Fibroblast of peridontal ligament (primary cell): ENCODE results near the gene TLE4.
"Not testable (repeated sequence)": the region's sequence is repeated elsewhere in the genome, so short reads cannot be mapped to it uniquely, and the experiment has no call there.

Experiments
- DNase-seq: peaks from one replicate; pipeline ENCODE4 v3.0.0-alpha.2; 2010; ENCODE audit errors: extremely low read depth

The TLE4 gene

DNA sequence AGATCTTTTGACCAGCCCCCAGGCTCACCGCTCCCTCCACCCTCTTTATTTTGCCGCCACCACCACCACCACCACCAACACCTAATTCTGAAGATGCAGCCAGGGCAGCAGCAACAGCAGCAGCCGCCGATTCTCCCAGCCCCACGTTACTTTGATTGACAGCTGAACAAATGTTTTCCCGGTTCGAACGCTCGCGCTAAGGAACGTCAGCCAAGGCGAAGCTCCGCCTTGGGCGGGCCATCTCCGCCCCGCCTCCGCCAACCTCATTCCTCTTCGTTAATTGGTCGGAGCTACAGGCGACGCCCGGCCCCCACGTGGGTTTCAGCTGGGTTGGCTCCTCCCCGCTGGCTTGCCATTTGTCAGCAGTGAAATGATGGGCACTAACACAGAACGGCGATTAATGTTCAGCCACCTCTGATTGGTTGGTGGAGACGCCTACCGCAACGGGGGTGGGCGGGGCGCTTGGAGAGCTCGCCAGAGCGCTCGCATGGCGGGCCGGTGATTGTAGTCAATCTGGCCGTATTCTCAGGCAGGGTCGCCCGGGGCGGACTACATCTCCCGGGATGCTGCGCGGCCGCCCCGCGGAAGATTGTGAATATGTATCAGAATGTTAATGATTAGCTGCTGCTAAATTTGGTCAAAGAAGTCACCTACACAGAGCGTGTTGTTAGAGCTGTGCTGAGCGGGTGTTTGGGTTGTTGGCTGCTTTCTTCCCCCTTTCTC is at the start of gene TLE4:
TLE4 (plus strand) TSS at position 657 of the 723 bp plus-strand sequence. CDS start 826 bp downstream, outside the sequence.
- peak; percentile 100 for DNase-seq

DNA sequence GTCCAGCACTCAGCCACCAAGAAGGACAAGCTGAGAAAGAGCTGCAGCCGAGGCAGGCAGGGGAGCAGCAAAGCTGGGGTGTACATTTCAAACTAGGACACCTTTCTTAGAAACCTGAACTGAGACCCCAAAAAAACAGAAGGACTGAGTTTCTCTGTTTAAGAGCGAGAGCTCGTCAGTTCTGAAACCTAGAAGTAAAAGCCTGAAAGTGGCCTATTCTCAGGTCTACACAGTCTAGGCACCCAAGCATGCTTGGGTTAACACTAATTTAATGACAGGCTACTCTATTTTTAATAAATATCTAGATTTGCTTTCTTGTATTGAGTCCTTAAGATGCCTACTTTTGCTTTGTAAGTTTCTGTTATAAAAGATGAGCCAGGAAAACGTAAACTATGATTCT is 49.0 kb upstream of the TLE4 start:
- no peak for DNase-seq

DNA sequence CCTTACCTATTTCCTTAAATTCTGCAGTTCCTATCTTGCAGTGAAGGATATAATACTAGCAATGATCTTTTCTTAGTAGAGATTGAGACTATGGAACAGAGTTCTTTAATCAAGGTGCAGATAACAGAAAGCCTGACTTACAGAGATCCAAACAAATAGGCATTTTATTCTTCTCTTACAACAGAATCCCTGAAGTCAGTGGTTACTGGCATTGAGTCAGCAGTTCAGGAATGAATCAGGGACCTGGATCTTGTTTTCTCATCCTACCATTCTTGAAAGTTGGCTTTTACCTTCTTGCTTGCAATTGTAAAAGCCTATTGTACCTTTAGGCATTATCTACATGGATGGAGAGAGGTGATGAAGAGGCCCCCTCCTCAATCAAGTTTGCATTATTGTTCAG is 47.5 kb upstream of the TLE4 start:
- DNase-seq: peak; percentile 4

DNA sequence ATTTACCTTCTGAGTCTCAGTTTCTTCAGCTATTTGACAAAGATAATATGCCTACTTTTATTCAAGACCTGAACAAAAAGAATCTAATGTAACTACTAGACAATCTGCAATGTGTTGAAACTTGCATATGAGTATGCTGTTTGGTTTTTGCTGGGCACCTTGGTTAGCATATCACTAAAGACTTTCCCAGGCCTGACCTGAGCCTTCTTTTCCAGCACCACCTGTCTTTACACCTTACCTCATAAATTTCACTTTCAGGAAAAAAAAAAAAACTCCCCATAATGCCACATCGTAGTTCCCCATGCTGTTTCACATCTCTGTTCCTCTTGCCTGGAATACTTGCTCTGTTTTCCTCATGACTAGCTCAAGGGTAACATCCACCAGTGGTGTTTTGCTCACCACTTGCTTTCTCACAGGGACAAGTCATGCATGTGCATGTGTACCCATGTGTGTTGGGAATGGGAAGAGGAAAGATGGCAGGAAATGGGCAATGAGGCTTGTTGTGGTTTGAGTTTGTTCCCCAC is 45.6 kb upstream of the TLE4 start:
- DNase-seq: no peak

- DNase-seq: no peak
These were observed 36.2 kb upstream of the TLE4 start for GRCh38 chr9:79535534-79535933.

GRCh38 chr9:79537838-79538237 is 33.9 kb upstream of the TLE4 start:
- no peak for DNase-seq

DNA sequence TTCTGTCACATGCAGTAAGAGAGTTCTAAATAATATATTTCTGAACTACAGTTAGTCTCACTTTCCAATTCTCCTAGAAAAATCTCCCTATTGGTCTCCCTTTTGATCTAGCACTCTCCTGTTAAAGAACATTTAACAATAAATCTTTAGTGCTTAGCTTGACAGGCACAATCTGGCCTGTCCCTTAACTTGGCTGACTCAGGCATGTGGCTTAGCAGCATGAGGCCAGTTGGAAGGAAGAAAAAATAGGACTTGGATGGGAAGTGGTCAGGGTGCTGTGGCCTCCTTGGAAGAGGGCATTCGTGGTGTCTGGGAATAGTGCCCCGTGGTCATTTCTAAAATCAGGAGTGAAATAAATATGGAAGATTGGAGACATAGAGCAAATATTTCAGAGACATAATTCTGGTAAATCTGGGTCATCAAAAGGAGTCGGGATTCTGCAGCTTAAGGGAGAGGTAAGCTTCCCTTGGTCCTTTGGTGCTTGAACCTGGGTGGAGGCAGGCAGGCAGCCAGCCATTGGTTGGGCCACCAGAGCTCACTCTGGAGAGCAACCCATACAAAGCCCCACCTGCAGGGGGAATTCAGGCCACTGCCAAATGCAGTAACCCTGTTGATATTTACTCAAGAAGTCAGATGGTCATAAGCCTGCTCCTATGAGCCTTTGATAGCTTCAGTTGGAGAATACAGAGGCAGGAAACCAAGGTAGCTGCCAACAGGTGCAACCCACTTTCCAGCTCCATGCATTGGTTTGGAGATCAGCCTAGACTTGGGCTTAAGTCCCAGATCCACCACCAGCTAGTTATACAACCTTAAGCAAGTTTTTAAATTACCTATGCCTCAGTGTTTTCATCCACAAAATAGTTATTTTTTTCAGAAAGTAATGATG is 28.8 kb upstream of the TLE4 start:
- no peak for DNase-seq

DNA sequence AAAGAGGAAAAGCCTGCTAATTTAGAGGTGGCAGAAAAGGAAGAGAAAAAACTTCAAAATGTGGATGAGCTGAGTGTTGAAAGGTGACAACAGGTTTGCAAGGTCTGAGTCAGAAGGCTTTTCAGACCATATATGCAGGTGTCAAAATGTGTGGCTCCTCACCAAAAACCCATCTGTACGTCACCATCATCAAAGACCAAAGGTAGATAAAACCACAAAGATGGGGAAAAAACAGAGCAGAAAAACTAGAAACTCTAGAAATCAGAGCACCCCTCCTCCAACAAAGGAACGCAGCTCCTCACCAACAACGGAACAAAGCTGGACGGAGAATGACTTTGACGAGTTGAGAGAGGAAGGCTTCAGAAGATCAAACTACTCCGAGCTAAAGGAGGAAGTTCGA is 27.4 kb upstream of the TLE4 start:
- DNase-seq: not testable (repeated sequence)

GRCh38 chr9:79551586-79551985 is 20.2 kb upstream of the TLE4 start:
- DNase-seq: no peak

DNA sequence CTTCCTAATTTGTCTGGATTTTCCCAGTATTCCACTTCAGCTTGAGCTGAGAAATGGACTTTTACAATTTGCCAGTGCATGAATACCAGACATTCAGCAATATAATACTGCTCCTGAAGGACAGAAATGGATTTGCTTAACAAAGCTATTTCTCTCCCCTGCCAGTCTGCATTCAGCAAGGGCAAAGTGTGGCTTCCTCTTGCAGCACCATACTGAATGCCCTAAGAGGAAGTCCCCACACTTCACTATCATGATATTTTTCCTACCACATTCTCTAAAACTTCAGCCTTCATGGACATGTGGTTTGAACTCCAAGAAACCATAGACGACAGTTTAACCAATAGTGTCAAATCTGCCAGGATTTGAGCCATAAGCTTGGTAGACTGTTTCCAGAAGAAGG is 19.8 kb upstream of the TLE4 start:
- DNase-seq: no peak

- DNase-seq: no peak
These were observed 16.2 kb upstream of the TLE4 start for GRCh38 chr9:79555474-79556089.

DNA sequence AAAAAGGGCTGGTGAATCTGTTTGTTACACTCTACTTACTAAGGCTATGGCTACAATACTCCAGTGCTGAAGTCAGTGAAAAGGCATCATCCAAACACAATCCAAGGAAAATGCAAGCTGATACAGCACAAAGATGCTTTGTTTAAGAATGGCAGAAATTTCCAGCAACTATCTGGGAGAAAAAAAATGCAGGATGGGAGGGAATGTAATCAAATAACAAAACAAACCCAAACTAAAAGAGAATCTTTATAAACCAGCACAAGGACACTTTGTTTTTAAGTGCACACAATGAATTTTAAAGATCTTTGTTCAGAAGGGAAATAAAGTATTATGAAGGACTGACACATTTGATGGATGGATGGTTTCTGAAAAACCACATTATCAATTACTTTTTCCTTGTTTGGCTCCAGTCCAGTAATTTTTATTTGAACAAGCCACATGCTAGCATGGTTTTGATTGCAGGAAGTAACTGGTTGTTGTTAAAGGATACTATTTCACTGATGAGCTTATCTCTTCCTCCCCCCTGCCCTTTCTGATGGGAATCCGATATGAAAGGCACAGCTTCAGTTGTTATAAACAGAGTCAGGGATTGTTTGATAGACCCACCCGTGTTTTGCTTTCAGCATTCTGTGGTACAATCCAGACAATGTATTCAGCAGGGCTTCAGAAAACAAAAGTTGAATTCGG is 12.1 kb upstream of the TLE4 start:
- no peak for DNase-seq

GRCh38 chr9:79562749-79563386 is 8.9 kb upstream of the TLE4 start:
- no peak for DNase-seq

DNA sequence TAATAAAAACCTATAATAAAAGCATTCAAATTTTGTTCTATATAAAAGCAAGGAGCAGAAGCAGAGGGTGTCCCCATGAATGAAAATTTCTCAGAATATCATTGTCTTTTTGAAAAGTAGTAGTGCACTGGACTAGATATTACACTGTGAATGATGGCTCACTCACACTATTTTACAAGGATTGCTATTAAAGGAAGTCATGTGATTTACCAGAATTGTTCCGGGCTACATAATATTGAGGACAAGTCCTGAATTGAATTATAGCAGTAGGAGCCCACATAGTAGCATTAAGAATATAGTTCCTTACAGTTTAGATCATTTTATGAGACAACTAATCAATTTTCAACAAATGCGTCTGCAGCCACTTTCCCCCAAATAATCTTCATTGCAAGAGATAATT is 7.7 kb upstream of the TLE4 start:
- no peak for DNase-seq

DNA sequence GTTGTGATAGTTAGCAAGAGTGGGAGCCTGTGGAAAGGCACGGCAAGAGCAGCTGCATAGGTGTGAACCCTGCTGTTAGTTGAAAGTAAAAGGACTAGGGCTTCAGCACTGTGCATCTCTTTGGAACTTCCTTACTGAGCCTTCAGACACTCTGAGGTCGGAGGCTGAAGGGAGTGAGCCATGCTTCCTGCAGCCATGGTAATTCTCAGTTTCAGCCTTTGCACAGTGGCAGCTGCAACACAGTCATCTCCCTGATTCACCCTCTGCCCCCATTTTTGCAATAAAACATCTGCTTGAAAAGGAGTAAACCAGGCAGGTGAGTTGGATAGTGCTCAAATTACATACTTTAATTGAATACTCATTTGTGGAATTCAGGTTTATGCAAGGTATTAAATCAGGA is 6.5 kb upstream of the TLE4 start:
- DNase-seq: no peak

- no peak for DNase-seq
These were observed 4.1 kb upstream of the TLE4 start for GRCh38 chr9:79567671-79568098.

DNA sequence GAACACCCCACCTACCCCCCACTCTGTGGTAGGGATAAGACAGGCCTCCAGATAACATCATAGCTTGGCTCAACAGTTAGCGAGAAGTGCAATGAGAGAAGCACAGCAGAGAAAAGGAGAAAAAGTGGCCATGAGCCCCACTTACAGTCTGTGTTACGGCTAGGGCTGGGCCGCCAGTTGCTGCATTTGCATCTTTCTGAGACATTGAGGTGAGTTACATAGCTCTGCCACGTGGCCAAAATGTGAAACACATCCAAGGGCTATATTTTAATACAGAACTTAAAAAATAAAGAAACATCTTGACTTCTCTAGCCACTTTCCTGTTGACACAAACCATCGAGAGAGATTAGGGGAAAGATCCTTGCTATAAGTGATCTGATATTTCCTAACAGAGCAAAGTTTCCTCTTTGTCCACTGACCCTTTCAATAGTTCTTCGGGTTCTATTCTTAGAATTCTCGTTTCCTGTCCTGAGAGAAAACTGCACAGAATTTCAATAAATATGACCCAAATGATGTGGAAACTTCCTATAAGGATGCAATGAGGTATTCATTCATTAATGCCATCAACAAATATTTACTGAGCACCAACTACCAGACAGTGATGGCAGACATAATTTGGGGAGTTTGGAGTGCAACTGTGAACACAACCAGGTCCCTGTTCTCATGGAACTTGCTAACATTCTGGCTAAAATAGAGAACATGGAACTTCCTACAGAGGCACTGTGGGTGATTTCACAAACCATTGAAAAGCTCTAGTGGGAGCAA is 3.2 kb upstream of the TLE4 start:
- no peak for DNase-seq

DNA sequence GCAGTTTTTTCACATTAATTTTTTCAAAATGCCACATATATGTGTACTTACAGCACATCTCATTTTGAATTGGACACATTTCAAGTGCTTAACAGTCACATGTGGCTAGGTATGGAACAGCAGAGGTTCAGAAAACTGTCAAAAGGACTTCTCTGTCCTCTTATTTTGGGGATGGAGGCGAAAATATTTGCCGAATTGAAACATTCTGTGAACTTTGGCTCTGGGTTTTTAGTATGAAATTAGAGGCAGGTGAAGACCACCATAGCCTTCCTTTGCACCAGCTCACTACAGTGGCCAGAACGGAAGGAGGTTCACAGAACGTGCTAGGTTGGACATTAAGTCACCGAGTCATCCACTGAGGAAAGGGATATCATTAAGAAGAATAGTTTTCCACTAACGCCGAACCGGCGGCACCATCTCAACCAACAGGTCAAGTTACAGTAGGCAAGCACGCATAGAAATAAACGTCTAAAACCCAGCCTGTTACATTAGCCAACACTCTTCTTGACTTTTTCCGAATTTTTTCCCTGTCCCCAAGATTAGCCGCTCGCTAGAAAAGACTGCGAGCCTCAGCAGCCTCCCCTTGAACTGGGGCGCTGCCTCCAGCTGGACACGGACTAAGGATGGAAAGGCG is 1.8 kb upstream of the TLE4 start:
- no peak for DNase-seq

DNA sequence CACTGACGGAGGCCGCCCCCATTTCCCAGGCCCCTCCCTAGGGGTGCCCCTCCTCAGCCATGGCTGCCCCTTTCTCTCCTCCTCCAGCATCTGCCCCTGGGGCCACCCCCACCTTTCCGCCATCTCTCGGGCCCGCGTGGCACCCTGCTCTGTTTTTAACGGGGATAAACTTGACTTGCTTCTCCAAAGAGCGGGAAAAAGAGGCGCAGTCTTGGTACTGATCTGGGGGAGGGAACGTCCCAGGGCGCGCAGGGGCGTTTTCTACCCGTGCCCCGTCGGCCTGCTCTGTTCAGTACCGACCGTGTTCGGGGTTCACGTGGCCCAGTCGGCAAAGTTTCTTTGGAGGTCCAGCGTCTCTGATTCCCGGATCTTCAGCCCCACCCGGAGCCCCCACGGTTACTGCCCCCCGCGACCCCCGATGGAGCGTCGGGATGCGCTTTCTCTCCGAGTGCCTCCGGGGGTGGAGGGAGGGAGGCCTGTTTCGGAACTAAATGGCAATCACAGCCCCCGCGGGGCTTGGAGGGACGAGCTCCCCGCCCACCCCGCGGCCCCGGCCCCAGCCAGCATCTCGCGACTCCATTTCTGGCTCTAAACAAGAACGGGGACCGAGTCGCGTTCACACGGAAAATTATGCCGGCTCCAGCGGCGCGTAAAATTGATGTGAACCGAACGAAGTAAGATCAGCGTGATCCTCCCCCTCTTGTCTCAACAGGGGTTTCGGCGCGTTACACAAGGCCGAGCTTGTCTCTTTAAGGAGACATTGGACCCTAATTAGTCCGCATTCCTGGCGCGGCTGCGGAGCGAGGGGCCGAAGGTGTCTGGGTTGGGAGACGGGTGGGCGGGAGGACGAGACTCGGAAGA is 1.1 kb upstream of the TLE4 start:
- peak; percentile 48 for DNase-seq
